ENCODE measurements around the gene KAT8. TPM values are rescaled to one million over a fixed set of nuclear protein-coding genes. Genes with fewer than 3 reads are reported as not detected.

The KAT8 gene
- total and polyA plus RNA-seq, 10 of the 15 experiments (the other 5 are each of a cell fraction or from before 2014, with no cell fraction given), result 5.5 to 55.8 (median 39.6) TPM

Small RNA genes within 50 kb of the gene (small RNA-seq; reads per million reads assigned to genes)
- not detected for gene AC009088.4
- gene NDUFA3P6, result not detected

Other genes starting within 250 kb of the KAT8 start
Only the 7 nearest of the 21 such genes appear.
- 10.0 and 11.3 TPM in 2 replicates for gene ZNF668, start 43.4 kb upstream of the KAT8 start, total RNA-seq (2014; rRNA removed)
- 3.2 and 3.8 TPM in 2 replicates for gene ZNF668, start 43.4 kb upstream of the KAT8 start, total RNA-seq (2014; rRNA removed; fragmentation: Illumina TruSeq; extraction: Trizol)
- gene ZNF668, start 43.4 kb upstream of the KAT8 start, total RNA-seq (2021), result 20.3 and 20.7 TPM in 2 replicates
- 5.7 and 5.8 TPM in 2 replicates for gene ZNF668, start 43.4 kb upstream of the KAT8 start, polyA plus RNA-seq (2011; rRNA removed)
- 2.4 and 6.8 TPM in 2 replicates for gene ZNF668, start 43.4 kb upstream of the KAT8 start, polyA plus RNA-seq (2014; fragmentation: Illumina TruSeq; extraction: Trizol)
- gene ZNF668, start 43.4 kb upstream of the KAT8 start, polyA plus RNA-seq (2014; fragmentation: Nextera tagmentation; extraction: Ambion mirVana), result under 1 TPM in 1 of 2 experiments, not detected in 1; 0.05 TPM
- 10.0 and 12.2 TPM in 2 replicates for gene ZNF668, start 43.4 kb upstream of the KAT8 start, polyA plus RNA-seq (2014; rRNA removed)
- gene ZNF668, start 43.4 kb upstream of the KAT8 start, polyA plus RNA-seq (2016; fragmentation: Nextera tagmentation; extraction: Ambion mirVana), result 10 to 100 TPM; 12.6 to 15.7 TPM
- gene ZNF646, start 43.2 kb upstream of the KAT8 start, total RNA-seq (2014; rRNA removed), result 13.1 and 15.4 TPM in 2 replicates
- gene ZNF646, start 43.2 kb upstream of the KAT8 start, total RNA-seq (2014; rRNA removed; fragmentation: Illumina TruSeq; extraction: Trizol), result 6.4 and 8.5 TPM in 2 replicates
- 18.1 and 21.8 TPM in 2 replicates for gene ZNF646, start 43.2 kb upstream of the KAT8 start, total RNA-seq (2021)
- gene ZNF646, start 43.2 kb upstream of the KAT8 start, polyA plus RNA-seq (2011; rRNA removed), result 3.6 and 4.9 TPM in 2 replicates
- 2.4 and 6.3 TPM in 2 replicates for gene ZNF646, start 43.2 kb upstream of the KAT8 start, polyA plus RNA-seq (2014; fragmentation: Illumina TruSeq; extraction: Trizol)
- under 1 TPM; 0.10 to 0.26 TPM for gene ZNF646, start 43.2 kb upstream of the KAT8 start, polyA plus RNA-seq (2014; fragmentation: Nextera tagmentation; extraction: Ambion mirVana)
- gene ZNF646, start 43.2 kb upstream of the KAT8 start, polyA plus RNA-seq (2014; rRNA removed), result 10.7 and 12.4 TPM in 2 replicates
- 1 to 10 TPM; 6.3 to 6.5 TPM for gene ZNF646, start 43.2 kb upstream of the KAT8 start, polyA plus RNA-seq (2016; fragmentation: Nextera tagmentation; extraction: Ambion mirVana)
- 0.87 and 1.1 TPM in 2 replicates for gene PRSS53, start 28.7 kb upstream of the KAT8 start, total RNA-seq (2014; rRNA removed)
- gene PRSS53, start 28.7 kb upstream of the KAT8 start, total RNA-seq (2014; rRNA removed; fragmentation: Illumina TruSeq; extraction: Trizol), result 0.41 and 0.63 TPM in 2 replicates
- gene PRSS53, start 28.7 kb upstream of the KAT8 start, total RNA-seq (2021), result 2.6 and 3.2 TPM in 2 replicates
- gene PRSS53, start 28.7 kb upstream of the KAT8 start, polyA plus RNA-seq (2011; rRNA removed), result 0.81 and 1.7 TPM in 2 replicates
- 0.22 and 0.51 TPM in 2 replicates for gene PRSS53, start 28.7 kb upstream of the KAT8 start, polyA plus RNA-seq (2014; fragmentation: Illumina TruSeq; extraction: Trizol)
- not detected for gene PRSS53, start 28.7 kb upstream of the KAT8 start, polyA plus RNA-seq (2014; fragmentation: Nextera tagmentation; extraction: Ambion mirVana)
- gene PRSS53, start 28.7 kb upstream of the KAT8 start, polyA plus RNA-seq (2014; rRNA removed), result 3.0 and 3.4 TPM in 2 replicates
- under 1 TPM; 0.35 to 0.40 TPM for gene PRSS53, start 28.7 kb upstream of the KAT8 start, polyA plus RNA-seq (2016; fragmentation: Nextera tagmentation; extraction: Ambion mirVana)
- gene VKORC1, start 22.9 kb upstream of the KAT8 start, total RNA-seq (2014; rRNA removed), result 60.5 and 62.5 TPM in 2 replicates
- gene VKORC1, start 22.9 kb upstream of the KAT8 start, total RNA-seq (2014; rRNA removed; fragmentation: Illumina TruSeq; extraction: Trizol), result 26.3 and 28.5 TPM in 2 replicates
- gene VKORC1, start 22.9 kb upstream of the KAT8 start, total RNA-seq (2021), result 52.9 and 55.8 TPM in 2 replicates
- 96.0 and 140 TPM in 2 replicates for gene VKORC1, start 22.9 kb upstream of the KAT8 start, polyA plus RNA-seq (2011; rRNA removed)
- 43.6 and 44.6 TPM in 2 replicates for gene VKORC1, start 22.9 kb upstream of the KAT8 start, polyA plus RNA-seq (2014; fragmentation: Illumina TruSeq; extraction: Trizol)
- gene VKORC1, start 22.9 kb upstream of the KAT8 start, polyA plus RNA-seq (2014; fragmentation: Nextera tagmentation; extraction: Ambion mirVana), result 10 to 100 TPM; 19.8 to 39.0 TPM
- gene VKORC1, start 22.9 kb upstream of the KAT8 start, polyA plus RNA-seq (2014; rRNA removed), result 97.2 and 99.6 TPM in 2 replicates
- gene VKORC1, start 22.9 kb upstream of the KAT8 start, polyA plus RNA-seq (2016; fragmentation: Nextera tagmentation; extraction: Ambion mirVana), result 10 to 100 TPM; 72.6 to 86.6 TPM
- gene BCKDK, start 9.3 kb upstream of the KAT8 start, total RNA-seq (2014; rRNA removed), result 31.9 and 43.3 TPM in 2 replicates
- gene BCKDK, start 9.3 kb upstream of the KAT8 start, total RNA-seq (2014; rRNA removed; fragmentation: Illumina TruSeq; extraction: Trizol), result 10.6 and 11.6 TPM in 2 replicates
- gene BCKDK, start 9.3 kb upstream of the KAT8 start, total RNA-seq (2021), result 39.4 and 44.0 TPM in 2 replicates
- 7.7 and 22.3 TPM in 2 replicates for gene BCKDK, start 9.3 kb upstream of the KAT8 start, polyA plus RNA-seq (2011; rRNA removed)
- 14.7 and 20.5 TPM in 2 replicates for gene BCKDK, start 9.3 kb upstream of the KAT8 start, polyA plus RNA-seq (2014; fragmentation: Illumina TruSeq; extraction: Trizol)
- gene BCKDK, start 9.3 kb upstream of the KAT8 start, polyA plus RNA-seq (2014; fragmentation: Nextera tagmentation; extraction: Ambion mirVana), result 1 to 10 TPM in 1 of 2 experiments, under 1 TPM in 1; 0.68 to 3.3 TPM
- gene BCKDK, start 9.3 kb upstream of the KAT8 start, polyA plus RNA-seq (2014; rRNA removed), result 45.5 and 48.6 TPM in 2 replicates
- gene BCKDK, start 9.3 kb upstream of the KAT8 start, polyA plus RNA-seq (2016; fragmentation: Nextera tagmentation; extraction: Ambion mirVana), result 10 to 100 TPM; 56.1 to 56.6 TPM
- not detected in 2 replicates for gene PRSS8, start 18.1 kb downstream of the KAT8 start, total RNA-seq (2014; rRNA removed)
- gene PRSS8, start 18.1 kb downstream of the KAT8 start, total RNA-seq (2014; rRNA removed; fragmentation: Illumina TruSeq; extraction: Trizol), result not detected in 2 replicates
- 0.16 and 0.33 TPM in 2 replicates for gene PRSS8, start 18.1 kb downstream of the KAT8 start, total RNA-seq (2021)
- not detected in 2 replicates for gene PRSS8, start 18.1 kb downstream of the KAT8 start, polyA plus RNA-seq (2011; rRNA removed)
- not detected in 2 replicates for gene PRSS8, start 18.1 kb downstream of the KAT8 start, polyA plus RNA-seq (2014; fragmentation: Illumina TruSeq; extraction: Trizol)
- not detected for gene PRSS8, start 18.1 kb downstream of the KAT8 start, polyA plus RNA-seq (2014; fragmentation: Nextera tagmentation; extraction: Ambion mirVana)
- gene PRSS8, start 18.1 kb downstream of the KAT8 start, polyA plus RNA-seq (2014; rRNA removed), result 0.58 TPM in 1 of 2 replicates, not detected in the other
- not detected for gene PRSS8, start 18.1 kb downstream of the KAT8 start, polyA plus RNA-seq (2016; fragmentation: Nextera tagmentation; extraction: Ambion mirVana)
- 0.11 and 0.44 TPM in 2 replicates for gene PRSS36, start 32.4 kb downstream of the KAT8 start, total RNA-seq (2014; rRNA removed)
- gene PRSS36, start 32.4 kb downstream of the KAT8 start, total RNA-seq (2014; rRNA removed; fragmentation: Illumina TruSeq; extraction: Trizol), result 0.13 TPM in 1 of 2 replicates, not detected in the other
- gene PRSS36, start 32.4 kb downstream of the KAT8 start, total RNA-seq (2021), result 0.46 TPM in 1 of 2 replicates, not detected in the other
- 0.11 and 0.17 TPM in 2 replicates for gene PRSS36, start 32.4 kb downstream of the KAT8 start, polyA plus RNA-seq (2011; rRNA removed)
- gene PRSS36, start 32.4 kb downstream of the KAT8 start, polyA plus RNA-seq (2014; fragmentation: Illumina TruSeq; extraction: Trizol), result not detected in 2 replicates
- gene PRSS36, start 32.4 kb downstream of the KAT8 start, polyA plus RNA-seq (2014; fragmentation: Nextera tagmentation; extraction: Ambion mirVana), result not detected
- 0.20 and 0.47 TPM in 2 replicates for gene PRSS36, start 32.4 kb downstream of the KAT8 start, polyA plus RNA-seq (2014; rRNA removed)
- gene PRSS36, start 32.4 kb downstream of the KAT8 start, polyA plus RNA-seq (2016; fragmentation: Nextera tagmentation; extraction: Ambion mirVana), result 1 to 10 TPM in 1 of 2 experiments, under 1 TPM in 1; 0.17 to 1.1 TPM

Measured in GM12878 (cell line).